MM.1S (cell line): ENCODE measurements around the gene MAML3.

Source experiments
- DNase-seq: peaks from one replicate; pipeline ENCODE4 v3.0.0-alpha.2; 2015
- H2AFZ ChIP-seq: fragments of 300-600 bp; sonication (generic); 2 replicates; pipeline ENCODE4 v1.6.0; 2016; ENCODE audit warnings: antibody characterized with exemption, low read length
- H3F3A ChIP-seq: fragments of 300-600 bp; sonication (generic); 2 replicates; pipeline ENCODE4 v1.6.1; 2016; ENCODE audit warnings: mild to moderate bottlenecking, antibody characterized with exemption, low read length, moderate library complexity, mixed read lengths; ENCODE audit not compliant: insufficient read depth
- H3K27ac ChIP-seq: fragments of 300-600 bp; sonication (generic); 2 replicates; pipeline ENCODE4 v1.5.1; 2016; ENCODE audit warnings: mild to moderate bottlenecking, low read length
- H3K27me3 ChIP-seq: fragments of 300-600 bp; sonication (generic); replicated peaks from 2 replicates; pipeline ENCODE4 v1.6.0; 2016; ENCODE audit warnings: low read length; ENCODE audit not compliant: insufficient read depth
- H3K36me3 ChIP-seq: fragments of 300-600 bp; sonication (generic); replicated peaks from 2 replicates; pipeline ENCODE4 v1.6.1; 2016; ENCODE audit warnings: mild to moderate bottlenecking, low read length, mixed read lengths; ENCODE audit not compliant: insufficient read depth
- H3K4me1 ChIP-seq: fragments of 300-600 bp; sonication (generic); 2 replicates; pipeline ENCODE4 v1.6.1; 2016; ENCODE audit warnings: low read length, mixed read lengths
- H3K4me2 ChIP-seq: fragments of 300-600 bp; sonication (generic); 2 replicates; pipeline ENCODE4 v1.6.0; 2016; ENCODE audit warnings: low read depth, low read length
- H3K4me3 ChIP-seq: fragments of 300-600 bp; sonication (generic); 2 replicates; pipeline ENCODE4 v1.5.1; 2016; ENCODE audit warnings: low read length, mixed read lengths
- H3K79me2 ChIP-seq: fragments of 300-600 bp; sonication (generic); 2 replicates; pipeline ENCODE4 v1.6.1; 2016; ENCODE audit warnings: mixed run types, low read length, mixed read lengths
- H3K9ac ChIP-seq: fragments of 300-600 bp; sonication (generic); 2 replicates; pipeline ENCODE4 v1.6.1; 2016; ENCODE audit warnings: low read length, mixed read lengths
- H3K9me2 ChIP-seq: fragments of 300-600 bp; sonication (generic); replicated peaks from 2 replicates; pipeline ENCODE4 v1.6.1; 2016; ENCODE audit warnings: mild to moderate bottlenecking, low read length, mixed read lengths; ENCODE audit not compliant: insufficient read depth
- H3K9me3 ChIP-seq: fragments of 300-600 bp; sonication (generic); replicated peaks from 2 replicates; pipeline ENCODE4 v1.6.1; 2016; ENCODE audit warnings: mild to moderate bottlenecking, low read length, mixed read lengths; ENCODE audit not compliant: insufficient read depth
- H4K20me1 ChIP-seq: fragments of 300-600 bp; sonication (generic); 2 replicates; pipeline ENCODE4 v1.6.1; 2016; ENCODE audit warnings: mild to moderate bottlenecking, low read length, moderate library complexity, mixed read lengths; ENCODE audit not compliant: insufficient read depth
- EZH2 ChIP-seq: fragments of 300-600 bp; sonication (generic); optimal IDR thresholded peaks from 2 replicates; pipeline ENCODE3; 2017; ENCODE audit warnings: low read depth, mild to moderate bottlenecking, antibody characterized with exemption, low read length, mixed read lengths
- EZH2phosphoT487 ChIP-seq: fragments of 300-600 bp; sonication (generic); IDR thresholded peaks from 2 replicates; pipeline ENCODE4 v1.6.1; 2018; ENCODE audit warnings: antibody characterized with exemption, low read length
- TF ChIP-seq, protein P1 (sequence below): fragments of 300-600 bp; sonication (generic); IDR thresholded peaks from 2 replicates; pipeline ENCODE4 v1.5.1; 2016; ENCODE audit warnings: antibody characterized with exemption, low read length, mixed read lengths

Gene MAML3

DNA sequence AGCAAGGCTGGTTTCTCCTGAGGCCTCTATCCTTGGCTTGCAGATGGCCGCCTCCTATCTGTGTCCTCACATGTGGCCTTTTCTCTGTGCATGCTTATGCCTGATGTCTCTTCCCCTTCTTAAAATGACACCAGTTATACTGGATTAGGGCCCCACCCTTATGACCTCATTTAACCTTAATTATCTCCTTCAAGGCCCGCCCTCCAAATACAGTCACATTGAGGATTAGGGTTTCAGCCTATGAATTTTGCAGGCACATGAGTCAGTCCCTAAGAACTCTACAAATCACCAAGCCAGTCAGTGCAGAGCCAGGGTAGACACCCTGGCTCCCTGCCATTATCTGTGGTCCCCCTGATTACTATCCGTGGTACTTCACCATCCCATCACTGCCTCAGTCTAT, 51.6 kb downstream of the MAML3 start:
- no peak overlapping the region for H3K4me3 ChIP-seq
- H3K27ac ChIP-seq: no peak overlapping the region
- no peaks in the 10 kb centered on the region for H3K79me2 ChIP-seq
- H3K36me3 ChIP-seq: no peaks in the 10 kb centered on the region
- H3F3A ChIP-seq: no peaks in the 10 kb centered on the region
- no peak overlapping the region for H3K9ac ChIP-seq
- no peak overlapping the region for H3K4me2 ChIP-seq
- no peaks in the 10 kb centered on the region for H3K4me1 ChIP-seq
- H3K9me2 ChIP-seq: no peaks in the 10 kb centered on the region
- no peaks in the 10 kb centered on the region for H3K9me3 ChIP-seq
- H3K27me3 ChIP-seq: no peaks in the 10 kb centered on the region; the same call in 1 of the 2 replicates
- H2AFZ ChIP-seq: no peak overlapping the region
- no peak for DNase-seq
- H4K20me1 ChIP-seq: no peaks in the 10 kb centered on the region
- TF ChIP-seq, protein P1, sequence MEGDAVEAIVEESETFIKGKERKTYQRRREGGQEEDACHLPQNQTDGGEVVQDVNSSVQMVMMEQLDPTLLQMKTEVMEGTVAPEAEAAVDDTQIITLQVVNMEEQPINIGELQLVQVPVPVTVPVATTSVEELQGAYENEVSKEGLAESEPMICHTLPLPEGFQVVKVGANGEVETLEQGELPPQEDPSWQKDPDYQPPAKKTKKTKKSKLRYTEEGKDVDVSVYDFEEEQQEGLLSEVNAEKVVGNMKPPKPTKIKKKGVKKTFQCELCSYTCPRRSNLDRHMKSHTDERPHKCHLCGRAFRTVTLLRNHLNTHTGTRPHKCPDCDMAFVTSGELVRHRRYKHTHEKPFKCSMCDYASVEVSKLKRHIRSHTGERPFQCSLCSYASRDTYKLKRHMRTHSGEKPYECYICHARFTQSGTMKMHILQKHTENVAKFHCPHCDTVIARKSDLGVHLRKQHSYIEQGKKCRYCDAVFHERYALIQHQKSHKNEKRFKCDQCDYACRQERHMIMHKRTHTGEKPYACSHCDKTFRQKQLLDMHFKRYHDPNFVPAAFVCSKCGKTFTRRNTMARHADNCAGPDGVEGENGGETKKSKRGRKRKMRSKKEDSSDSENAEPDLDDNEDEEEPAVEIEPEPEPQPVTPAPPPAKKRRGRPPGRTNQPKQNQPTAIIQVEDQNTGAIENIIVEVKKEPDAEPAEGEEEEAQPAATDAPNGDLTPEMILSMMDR: no peak

DNA sequence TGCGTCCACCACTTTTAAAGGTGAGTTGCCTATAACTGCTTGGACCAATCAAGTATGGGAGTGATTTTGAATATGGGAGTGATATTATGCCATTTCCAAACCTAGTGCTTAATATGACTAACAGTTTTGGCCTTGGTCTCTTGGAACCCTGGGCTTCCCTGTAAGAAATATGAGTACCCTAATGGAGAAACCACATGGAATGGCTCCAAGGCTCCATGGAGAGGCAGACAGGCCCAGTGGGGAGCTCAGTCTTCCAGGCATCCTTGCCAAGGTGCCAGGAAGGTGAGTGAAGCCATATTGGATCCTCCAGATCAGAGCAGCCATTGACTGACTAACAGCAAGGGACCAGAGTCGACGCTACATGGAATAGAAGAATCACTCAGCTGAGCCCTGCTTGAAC, 53.2 kb downstream of the MAML3 start:
- no peaks in the 10 kb centered on the region for H3K36me3 ChIP-seq
- H3K4me2 ChIP-seq: no peak overlapping the region
- H3K9me3 ChIP-seq: no peaks in the 10 kb centered on the region
- no peak overlapping the region for H3K4me3 ChIP-seq
- TF ChIP-seq EZH2phosphoT487: no peak
- no peaks in the 10 kb centered on the region for H3K9me2 ChIP-seq
- H3K27ac ChIP-seq: no peak overlapping the region
- H3K27me3 ChIP-seq: no peaks in the 10 kb centered on the region
- H3K4me1 ChIP-seq: no peaks in the 10 kb centered on the region
- no peak overlapping the region for H2AFZ ChIP-seq
- no peak overlapping the region for H3K9ac ChIP-seq
- no peaks in the 10 kb centered on the region for H4K20me1 ChIP-seq
- DNase-seq: no peak
- no peaks in the 10 kb centered on the region for H3F3A ChIP-seq
- H3K79me2 ChIP-seq: no peaks in the 10 kb centered on the region

DNA sequence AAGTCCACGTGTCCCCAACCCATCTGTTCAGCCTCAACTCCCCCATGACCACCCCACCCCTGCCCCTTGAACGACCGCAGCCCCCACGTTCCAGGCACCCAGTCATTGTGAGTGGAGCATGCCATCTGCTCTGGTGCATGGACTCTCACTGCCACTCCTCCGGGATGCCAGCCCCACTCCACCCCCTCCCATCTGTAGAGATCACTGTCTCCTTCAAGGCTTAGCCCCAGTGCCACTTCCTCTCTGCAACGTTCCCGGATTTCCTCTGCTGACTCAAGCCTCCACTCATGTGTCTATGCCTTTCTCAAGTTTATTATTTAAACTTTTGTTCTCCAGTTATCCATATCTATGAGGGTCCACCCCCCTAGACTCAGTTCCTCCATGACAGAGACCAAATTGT, 54.0 kb downstream of the MAML3 start:
- Histone ChIP-seq H3F3A (no peaks in the 10 kb centered on the region), H3K4me2 (no peak overlapping the region), H3K27ac (no peak overlapping the region), H3K36me3 (no peaks in the 10 kb centered on the region), H3K27me3 (no peaks in the 10 kb centered on the region), H3K79me2 (no peaks in the 10 kb centered on the region), H3K4me1 (no peaks in the 10 kb centered on the region), H2AFZ (no peak overlapping the region), H3K9ac (no peak overlapping the region), H3K9me3 (no peaks in the 10 kb centered on the region), H3K9me2 (no peaks in the 10 kb centered on the region), H3K4me3 (no peak overlapping the region), H4K20me1 (no peaks in the 10 kb centered on the region)
- no peak for DNase-seq
- TF ChIP-seq EZH2 (no peak), EZH2phosphoT487 (no peak)
- TF ChIP-seq, protein P1: no peak

DNA sequence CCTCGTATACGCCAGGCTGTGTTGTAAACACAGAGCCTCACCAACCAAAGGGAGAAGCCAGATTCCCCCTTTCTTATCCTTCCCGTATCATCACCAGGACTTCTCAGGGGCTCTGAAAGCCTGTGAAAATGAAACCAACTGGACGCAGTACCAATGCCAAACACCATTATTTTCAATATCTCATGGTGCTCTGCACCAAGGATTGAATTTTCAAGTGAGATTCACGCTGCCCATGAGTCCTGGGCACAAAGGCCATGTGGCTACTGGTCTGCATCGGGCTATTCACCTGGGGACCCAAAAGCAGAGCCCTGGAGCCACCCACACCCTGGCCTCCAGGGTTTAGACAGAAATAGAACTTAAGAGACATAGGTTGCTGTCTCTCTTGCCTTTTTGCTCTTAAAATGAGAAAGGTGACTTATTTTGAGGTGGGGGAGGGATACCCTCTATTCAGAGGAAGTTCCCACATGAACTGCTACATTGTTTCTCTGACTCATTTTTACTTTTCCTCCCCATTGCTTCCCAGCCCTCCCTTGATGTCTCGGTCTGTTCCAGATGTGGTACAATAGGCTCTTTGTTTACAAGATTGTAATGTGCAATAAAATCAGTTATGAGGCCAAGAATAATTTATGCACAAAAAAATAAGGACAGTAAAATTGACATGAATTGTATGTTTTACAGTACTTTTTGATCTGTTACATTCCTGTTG, 55.4 kb downstream of the MAML3 start:
- no peak overlapping the region for H3K9ac ChIP-seq
- TF ChIP-seq, protein P1: no peak
- TF ChIP-seq EZH2: no peak
- TF ChIP-seq EZH2phosphoT487: no peak
- H3K9me3 ChIP-seq: no peaks in the 10 kb centered on the region
- no peaks in the 10 kb centered on the region for H3K9me2 ChIP-seq
- H3K79me2 ChIP-seq: no peaks in the 10 kb centered on the region
- H3K27me3 ChIP-seq: no peaks in the 10 kb centered on the region
- no peaks in the 10 kb centered on the region for H3F3A ChIP-seq
- no peak overlapping the region for H3K27ac ChIP-seq
- H3K4me3 ChIP-seq: no peak overlapping the region
- H3K36me3 ChIP-seq: no peaks in the 10 kb centered on the region
- H3K4me2 ChIP-seq: no peak overlapping the region
- no peaks in the 10 kb centered on the region for H3K4me1 ChIP-seq
- H4K20me1 ChIP-seq: no peaks in the 10 kb centered on the region
- H2AFZ ChIP-seq: no peak overlapping the region
- DNase-seq: no peak
